ENCODE results near the gene CCNF.
"Not testable (repeated sequence)": the region's sequence is repeated elsewhere in the genome, so short reads cannot be mapped to it uniquely, and the experiment has no call there.

Gene CCNF

DNA sequence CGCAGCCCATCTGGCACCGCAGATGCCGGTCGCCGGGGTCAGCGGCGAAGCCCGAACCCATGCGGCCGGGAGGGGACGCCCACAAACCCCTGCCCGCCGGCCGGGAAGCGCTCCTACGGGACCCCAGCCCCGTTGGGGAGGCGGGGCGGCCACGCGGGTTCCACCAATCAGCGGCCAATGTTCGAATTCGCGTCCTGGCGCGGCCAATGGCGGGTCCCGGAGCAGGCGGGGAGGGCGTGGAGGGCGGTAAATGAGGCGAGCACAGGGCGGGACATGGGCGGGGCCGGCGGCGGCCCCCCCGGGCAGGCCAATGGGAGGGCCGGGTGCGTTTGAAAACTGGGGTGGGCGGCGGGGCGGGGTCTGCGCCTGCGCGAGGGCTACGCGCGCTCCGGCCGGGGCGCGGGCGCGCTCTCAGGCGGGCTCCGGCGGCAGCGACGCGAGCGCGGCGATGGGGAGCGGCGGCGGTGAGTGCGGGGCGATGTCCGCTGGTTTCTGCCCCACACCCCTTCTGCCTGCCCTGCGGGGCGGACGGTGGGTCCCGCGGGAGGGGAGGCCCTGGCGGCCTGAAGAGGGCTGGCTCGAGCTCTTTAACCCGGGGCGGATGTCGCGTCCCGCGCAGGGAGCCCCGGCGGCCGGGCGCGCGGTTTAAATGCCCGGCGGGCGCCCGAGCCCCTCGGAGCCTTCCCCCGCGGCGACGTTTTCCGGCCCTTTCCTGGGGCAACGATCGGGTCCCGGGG, at the start of gene CCNF:
Gene CCNF (plus strand): TSS at position 414 of the 737 bp plus-strand sequence. CDS start 35 bp downstream, at position 449.
- DNase-seq = peak; percentile 98 to 99

GRCh38 chr16:2383501-2383900, 45.7 kb upstream of the CCNF start:
- no peak for DNase-seq

- DNase-seq = no peak
Observed at GRCh38 chr16:2384426-2384825, 44.8 kb upstream of the CCNF start.

DNA sequence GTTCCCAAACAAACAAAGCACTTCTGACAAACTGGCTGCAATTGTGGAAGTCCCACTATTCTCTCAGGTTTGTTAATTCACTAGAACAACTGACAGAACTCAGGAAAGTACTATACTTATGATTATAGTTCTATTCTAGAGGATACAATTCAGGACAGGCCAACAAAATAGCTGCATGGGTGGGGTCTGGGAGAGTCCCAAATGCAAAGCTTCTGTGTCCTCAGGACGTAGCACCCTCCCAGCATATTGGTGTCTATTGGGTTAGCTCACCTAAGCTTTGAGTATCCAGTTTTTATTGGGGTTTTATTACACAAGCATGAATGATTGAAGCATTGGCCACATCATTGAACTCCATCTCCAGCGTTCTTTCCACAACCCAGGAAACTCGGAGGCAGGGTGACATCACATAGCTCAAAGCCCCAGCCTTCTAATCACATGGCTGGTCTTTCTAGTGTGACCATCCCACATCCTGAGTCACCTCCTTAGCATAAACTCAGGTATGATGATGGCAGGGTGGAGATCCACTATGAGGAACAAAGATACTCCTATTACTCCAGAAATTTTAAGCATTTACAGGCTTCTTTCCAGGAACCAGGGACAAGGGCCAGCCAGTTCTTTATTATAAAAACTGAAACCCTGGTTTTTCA, 43.9 kb upstream of the CCNF start:
- no peak for DNase-seq

GRCh38 chr16:2385982-2386381, 43.3 kb upstream of the CCNF start:
- DNase-seq = not testable (repeated sequence)

DNA sequence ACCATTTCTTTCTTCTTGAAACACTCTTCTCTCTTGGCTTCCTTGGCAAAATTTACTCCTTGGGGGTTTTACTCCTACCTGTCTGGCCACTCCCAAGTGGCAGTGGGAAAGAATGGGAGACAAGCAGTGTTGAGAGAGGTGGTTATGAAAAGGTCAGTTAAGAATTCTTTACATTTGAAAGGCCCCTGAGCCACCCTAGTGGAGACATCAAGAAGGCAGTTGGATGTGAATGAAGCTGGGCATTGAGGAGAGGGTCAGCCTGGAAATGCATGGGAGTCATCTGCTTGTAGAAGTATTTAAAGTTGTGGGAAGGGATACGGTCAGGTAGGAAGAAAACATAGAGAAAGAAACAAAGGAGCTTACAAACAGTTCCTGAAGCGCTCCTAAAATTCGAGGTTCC, 42.3 kb upstream of the CCNF start:
- DNase-seq = no peak

- no peak for DNase-seq
Observed at GRCh38 chr16:2388139-2388874, 40.9 kb upstream of the CCNF start.

DNA sequence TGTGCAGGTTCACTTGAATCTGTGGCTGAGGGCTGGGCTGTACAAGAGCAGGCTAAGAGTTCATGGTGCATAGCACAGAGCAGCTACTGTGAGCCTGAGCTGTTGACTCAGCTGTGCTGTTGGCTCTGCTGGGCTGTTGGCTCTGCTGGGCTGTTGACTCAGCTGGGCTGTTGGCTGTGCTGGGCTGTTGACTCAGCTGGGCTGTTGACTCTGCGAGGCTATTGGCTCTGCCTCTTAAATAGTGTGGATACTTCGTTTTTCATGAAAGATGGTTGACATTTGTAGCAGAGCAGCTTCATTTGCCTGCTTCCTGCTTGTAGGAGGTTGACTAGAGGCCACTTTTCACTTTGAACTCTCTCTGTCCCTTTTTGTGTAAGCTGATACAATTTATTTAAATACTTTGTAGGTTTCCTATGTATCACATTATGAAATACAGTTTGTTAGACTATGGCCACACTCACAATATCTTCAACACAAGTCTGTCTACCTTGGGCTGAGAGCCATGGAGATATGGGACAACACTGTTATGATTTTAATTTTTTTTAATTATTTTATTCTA, 40.3 kb upstream of the CCNF start:
- DNase-seq = no peak

DNA sequence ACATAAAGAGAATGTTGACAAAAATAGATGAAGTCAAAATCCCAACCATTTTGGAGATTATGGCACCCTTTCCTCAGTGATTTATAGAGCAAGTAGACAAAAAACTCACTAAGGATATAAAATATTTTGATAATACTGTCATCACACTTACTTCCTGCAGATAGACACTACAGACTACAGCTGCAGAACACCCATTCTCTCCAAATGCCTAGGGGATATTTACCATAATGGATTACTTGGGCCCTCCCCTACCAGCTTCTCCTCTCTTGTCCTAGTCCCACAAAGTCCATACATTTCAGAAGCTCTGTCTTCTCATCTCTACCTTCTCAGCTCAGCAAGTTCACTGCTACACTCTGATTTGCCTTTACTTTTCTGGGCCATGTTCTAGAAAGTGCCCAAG, 37.2 kb upstream of the CCNF start:
- no peak for DNase-seq

GRCh38 chr16:2398520-2398919, 30.7 kb upstream of the CCNF start:
- no peak for DNase-seq

GRCh38 chr16:2404099-2404498, 25.1 kb upstream of the CCNF start:
- no peak for DNase-seq

DNA sequence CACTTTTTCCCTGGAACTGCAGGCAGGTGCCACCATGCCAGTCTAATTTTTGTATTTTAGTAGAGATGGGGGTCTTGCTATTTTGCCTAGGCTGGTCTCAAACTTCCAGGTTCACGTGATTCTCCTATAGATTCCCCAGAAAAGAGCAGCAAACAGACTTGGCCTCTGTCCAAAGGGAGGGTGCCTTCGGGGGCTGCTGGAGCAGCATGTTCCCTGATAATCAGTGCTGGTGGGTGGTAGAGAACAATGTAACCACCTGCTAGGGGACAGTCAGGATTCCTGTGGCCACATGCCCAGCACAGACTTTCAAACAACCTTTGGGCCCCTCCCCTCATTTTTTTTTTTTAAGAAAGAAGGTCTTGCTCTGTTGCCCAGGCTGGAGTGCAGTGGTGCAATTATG, 14.2 kb upstream of the CCNF start:
- DNase-seq = no peak

DNA sequence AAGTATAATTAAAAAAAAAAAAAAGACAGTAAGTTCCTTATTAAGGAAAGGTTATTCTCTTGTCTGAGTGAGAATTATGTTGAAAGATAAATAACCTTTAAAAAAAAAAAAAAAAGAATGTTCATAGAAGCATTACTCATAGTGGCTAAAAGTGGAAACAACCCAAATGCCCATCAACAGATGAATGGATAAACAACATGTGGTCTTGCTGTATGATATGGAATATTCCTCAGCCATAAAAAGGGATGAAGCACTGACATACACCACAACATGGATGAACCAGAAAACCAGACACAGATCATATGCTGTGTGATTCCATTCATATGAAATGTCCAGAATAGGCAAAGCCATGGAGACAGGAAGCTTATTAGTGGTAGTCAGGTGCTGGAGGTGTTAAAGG, 9.2 kb upstream of the CCNF start:
- no peak for DNase-seq

GRCh38 chr16:2422123-2422867, 7.0 kb upstream of the CCNF start:
- DNase-seq = no peak

DNA sequence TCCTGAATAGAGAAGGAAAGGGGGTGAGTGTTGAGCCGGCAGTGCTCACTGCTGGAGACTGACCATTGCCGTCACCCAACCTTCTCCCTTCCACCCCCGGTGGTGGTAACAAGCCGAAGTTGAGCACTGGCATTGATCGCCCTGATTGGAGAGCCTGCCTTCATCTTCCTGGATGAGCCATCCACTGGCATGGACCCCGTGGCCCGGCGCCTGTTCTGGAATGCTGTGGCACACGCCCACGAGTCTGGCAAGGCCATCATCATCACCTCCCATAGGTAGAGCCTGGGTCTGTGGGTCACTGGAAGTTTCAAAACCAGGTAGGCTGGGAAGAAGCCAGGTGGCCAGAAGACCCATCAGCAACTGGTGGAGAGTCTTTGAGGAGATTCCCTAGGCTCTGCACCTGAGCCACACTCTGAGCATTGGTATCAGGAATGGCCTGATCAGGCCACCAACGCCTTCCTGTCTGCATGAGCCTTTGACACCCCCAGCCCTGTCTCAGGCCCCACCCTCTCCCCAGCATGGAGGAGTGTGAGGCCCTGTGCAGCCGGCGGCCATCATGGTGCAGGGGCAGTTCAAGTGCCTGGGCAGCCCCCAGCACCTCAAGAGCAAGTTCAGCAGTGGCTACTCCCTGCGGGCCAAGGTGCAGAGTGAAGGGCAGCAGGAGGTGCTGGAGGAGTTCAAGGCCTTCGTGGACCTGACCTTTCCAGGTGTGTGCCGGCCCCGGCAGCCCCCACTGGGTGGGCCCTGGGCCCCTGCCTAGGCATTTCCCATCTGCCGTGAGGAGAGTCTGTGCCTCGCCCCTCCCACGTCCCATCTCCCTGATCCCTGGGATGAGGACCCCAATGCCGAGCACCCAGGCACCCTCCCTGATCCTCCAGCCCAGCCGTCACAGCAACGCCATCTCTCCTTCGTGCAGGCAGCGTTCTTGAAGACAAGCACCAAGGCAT, 4.9 kb upstream of the CCNF start:
- DNase-seq = no peak

DNA sequence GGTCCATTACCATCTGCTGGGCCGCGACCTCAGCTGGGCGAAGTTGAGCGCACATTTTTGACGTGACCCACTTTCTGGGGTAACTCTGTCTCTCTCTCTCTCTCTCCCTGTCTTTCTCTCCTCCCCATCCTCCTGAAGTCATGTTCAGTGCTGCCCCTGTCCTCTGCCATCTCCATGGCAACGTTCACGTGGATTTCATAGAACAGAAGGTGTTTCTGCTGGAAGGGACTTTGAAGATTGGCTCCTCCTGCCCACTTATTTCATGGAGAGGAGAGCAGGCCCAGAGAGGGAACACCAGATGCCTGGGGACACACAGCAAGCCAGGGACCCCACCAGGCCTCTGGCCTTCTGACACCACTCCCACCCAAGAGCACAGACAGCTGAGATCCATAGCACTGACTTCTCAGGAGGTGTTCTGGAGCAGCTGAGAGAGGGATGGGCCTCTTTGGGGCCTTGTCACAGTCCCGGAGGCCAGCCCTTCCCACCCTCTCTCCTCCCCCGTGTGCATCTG, 4.2 kb upstream of the CCNF start:
- no peak for DNase-seq

- no peak for DNase-seq
Observed at GRCh38 chr16:2425825-2426430, 3.3 kb upstream of the CCNF start.

- DNase-seq = no peak
Observed at GRCh38 chr16:2426941-2427361, 2.3 kb upstream of the CCNF start.

GRCh38 chr16:2427526-2427925, 1.7 kb upstream of the CCNF start:
- no peak for DNase-seq

GRCh38 chr16:2428051-2428783, 1.0 kb upstream of the CCNF start:
- DNase-seq = peak; percentile 21 to 33

DNA sequence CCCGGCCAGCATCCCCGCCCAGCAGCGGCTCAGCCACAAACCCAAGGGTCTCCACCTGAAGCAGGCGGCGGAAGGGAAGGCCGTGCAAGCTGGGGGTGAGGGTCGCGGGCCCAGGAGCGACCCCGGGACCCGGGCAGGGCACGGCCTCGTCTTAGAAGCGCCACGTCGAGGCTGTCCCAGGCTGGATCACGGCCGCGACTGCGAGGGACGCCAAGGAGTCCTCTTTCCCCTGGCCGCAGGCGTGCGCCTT, 538 bp upstream of the CCNF start:
- DNase-seq = no peak

All from activated CD4-positive, alpha-beta T cell treated with anti-CD3 and anti-CD28 coated beads, Interleukin-2, amount 50 U/mL, for 48 hours (primary cell).